Stimulated activated CD8-positive, alpha-beta memory T cell treated with anti-CD3 and anti-CD28 coated beads, Interleukin-12 subunit alpha, Interleukin-12 subunit beta, amount 100 ng/mL, for 24 hours (primary cell): ENCODE measurements around the gene SMARCA2.

ENCODE experiments used
- DNase-seq: peaks from one replicate; pipeline ENCODE4 v3.0.0-alpha.2; 2020; ENCODE audit errors: extremely low read depth

Gene SMARCA2

GRCh38 chr9:2173861-2174260 lies 158.7 kb downstream of the SMARCA2 start:
- no peak for DNase-seq

- no peak for DNase-seq
Measured at GRCh38 chr9:2174306-2174705, 159.2 kb downstream of the SMARCA2 start.

- no peak for DNase-seq
Measured at GRCh38 chr9:2174911-2175310, 159.8 kb downstream of the SMARCA2 start.

GRCh38 chr9:2177121-2177520 lies 162.0 kb downstream of the SMARCA2 start:
- no peak for DNase-seq

GRCh38 chr9:2178034-2178734 lies 163.0 kb downstream of the SMARCA2 start:
- DNase-seq, result no peak

- DNase-seq, result no peak
Measured at GRCh38 chr9:2179567-2179966, 164.4 kb downstream of the SMARCA2 start.

- no peak for DNase-seq
Measured at GRCh38 chr9:2180154-2180553, 165.0 kb downstream of the SMARCA2 start.

- DNase-seq, result no peak
Measured at GRCh38 chr9:2180704-2181103, 165.6 kb downstream of the SMARCA2 start.

- DNase-seq, result no peak
Measured at GRCh38 chr9:2181792-2182191, 166.6 kb downstream of the SMARCA2 start.

GRCh38 chr9:2190939-2191608 lies 175.9 kb downstream of the SMARCA2 start:
- no peak for DNase-seq

GRCh38 chr9:2191609-2191972 lies 176.4 kb downstream of the SMARCA2 start:
- DNase-seq, result no peak

GRCh38 chr9:2192356-2192979 lies 177.3 kb downstream of the SMARCA2 start:
- no peak for DNase-seq

- no peak for DNase-seq
Measured at GRCh38 chr9:2193552-2193951, 178.4 kb downstream of the SMARCA2 start.

GRCh38 chr9:2195211-2195610 lies 180.1 kb downstream of the SMARCA2 start:
- DNase-seq, result no peak

- no peak for DNase-seq
Measured at GRCh38 chr9:2196757-2197156, 181.6 kb downstream of the SMARCA2 start.

GRCh38 chr9:2198956-2199635 lies 183.9 kb downstream of the SMARCA2 start:
- DNase-seq, result no peak

GRCh38 chr9:2199999-2200796 lies 185.1 kb downstream of the SMARCA2 start:
- no peak for DNase-seq

GRCh38 chr9:2208465-2208864 lies 193.3 kb downstream of the SMARCA2 start:
- DNase-seq, result no peak

GRCh38 chr9:2208991-2209390 lies 193.8 kb downstream of the SMARCA2 start:
- no peak for DNase-seq

- DNase-seq, result no peak
Measured at GRCh38 chr9:2209400-2209799, 194.3 kb downstream of the SMARCA2 start.

- DNase-seq, result no peak
Measured at GRCh38 chr9:2210201-2210600, 195.1 kb downstream of the SMARCA2 start.
